ENCODE data around the gene FGFR2. TPM values are rescaled to one million over a fixed set of nuclear protein-coding genes. Genes with fewer than 3 reads are reported as not detected.
A peak's percentile ranks its signal among the peaks of the same experiment; 100 is the strongest.

FGFR2 gene
- total RNA-seq, 5 donors from 2014 or later (not counting 1 experiment from before 2014, with no cell fraction given) = 0.49 to 1.8 (median 0.70) TPM

- Histone ChIP-seq H3K4me3 (ENCODE audit: control insufficient read depth in 1 of 2, extremely low read depth in 1 of 2, low read length in 1 of 2) (no peak overlapping the region), H3K36me3 (ENCODE audit: control insufficient read depth in 2 of 2, extremely low read depth in 1 of 2, insufficient read depth in 1 of 2, low read length in 1 of 2) (no peaks in the 10 kb centered on the region), H3K4me1 (ENCODE audit: control insufficient read depth in 1 of 2, extremely low read depth in 1 of 2, insufficient read depth in 2 of 2, low read length in 2 of 2) (peaks cover 0 to 6% of the 10 kb centered on the region in 2 experiments), H3K9me3 (no peaks in the 10 kb centered on the region), H3K27me3 (replicated peaks in 1 of 2; ENCODE audit: control insufficient read depth in 2 of 2, extremely low read depth in 1 of 2, insufficient read depth in 2 of 2, low read length in 1 of 2) (peaks cover 12 to 51% of the 10 kb centered on the region in 2 experiments), H3K27ac (ENCODE audit: low read length) (no peak overlapping the region)
- ChIA-PET CTCF (no interaction called here), POLR2A (no interaction called here)
- 6% methylated on average over 46 of the region's 54 CpGs for WGBS (ENCODE audit: insufficient coverage)
- no peak for DNase-seq
- peaks cover 0 to 3% (median 0%) of the 10 kb centered on the region in 3 donors for H3K9me3 Mint-ChIP-seq
- peak overlapping the region; percentile 13 to 72 (median 29) for H3K4me3 Mint-ChIP-seq
- no peaks in the 10 kb centered on the region for H3K36me3 Mint-ChIP-seq
- H3K27ac Mint-ChIP-seq = no peak overlapping the region
- peaks cover 5 to 12% (median 8%) of the 10 kb centered on the region in 3 donors for H3K4me1 Mint-ChIP-seq
- ATAC-seq (replicated peaks in 1 of 4) = no peak
- H3K27me3 Mint-ChIP-seq = peaks cover 50 to 56% of the 10 kb centered on the region in 2 donors
These were observed 1.3 kb downstream of the FGFR2 start for GRCh38 chr10:121596689-121597503.

- no peaks in the 10 kb centered on the region for H3K9me3 ChIP-seq
- Mint-ChIP-seq H3K36me3 (no peaks in the 10 kb centered on the region), H3K4me3 (peak overlapping the region in 1 of 3 donors; percentile 72), H3K4me1 (peaks cover 5 to 12% (median 8%) of the 10 kb centered on the region in 3 donors), H3K27me3 (peaks cover 48 to 50% of the 10 kb centered on the region in 2 donors), H3K9me3 (peaks cover 0 to 3% (median 0%) of the 10 kb centered on the region in 3 donors), H3K27ac (no peak overlapping the region)
- peaks cover 8 to 45% of the 10 kb centered on the region in 2 experiments for H3K27me3 ChIP-seq (replicated peaks in 1 of 2; ENCODE audit: control insufficient read depth in 2 of 2, extremely low read depth in 1 of 2, insufficient read depth in 2 of 2, low read length in 1 of 2)
- H3K4me1 ChIP-seq (ENCODE audit: control insufficient read depth in 1 of 2, extremely low read depth in 1 of 2, insufficient read depth in 2 of 2, low read length in 2 of 2) = peaks cover 0 to 6% of the 10 kb centered on the region in 2 experiments
- ChIA-PET POLR2A (no interaction called here), CTCF (no interaction called here)
- no peak overlapping the region for H3K4me3 ChIP-seq (ENCODE audit: control insufficient read depth in 1 of 2, extremely low read depth in 1 of 2, low read length in 1 of 2)
- no peaks in the 10 kb centered on the region for H3K36me3 ChIP-seq (ENCODE audit: control insufficient read depth in 2 of 2, extremely low read depth in 1 of 2, insufficient read depth in 1 of 2, low read length in 1 of 2)
- ATAC-seq (replicated peaks in 1 of 4) (no peak), DNase-seq (no peak)
- H3K27ac ChIP-seq (ENCODE audit: low read length) = no peak overlapping the region
- WGBS (ENCODE audit: insufficient coverage) = 36% methylated on average over 22 of the region's 28 CpGs
These were observed 2.2 kb downstream of the FGFR2 start for GRCh38 chr10:121595806-121596688.

- Mint-ChIP-seq H3K4me1 (peaks cover 5 to 12% (median 8%) of the 10 kb centered on the region in 3 donors), H3K4me3 (no peak overlapping the region), H3K27ac (no peak overlapping the region), H3K36me3 (no peaks in the 10 kb centered on the region), H3K27me3 (peaks cover 42 to 46% of the 10 kb centered on the region in 2 donors), H3K9me3 (peaks cover 0 to 3% (median 0%) of the 10 kb centered on the region in 3 donors)
- no peak overlapping the region for H3K27ac ChIP-seq (ENCODE audit: low read length)
- H3K9me3 ChIP-seq = no peaks in the 10 kb centered on the region
- DNase-seq (no peak), ATAC-seq (replicated peaks in 1 of 4) (no peak)
- WGBS (ENCODE audit: insufficient coverage) = 59% methylated on average over 4 of the region's 11 CpGs
- POLR2A ChIA-PET = no interaction called here
- H3K4me1 ChIP-seq (ENCODE audit: control insufficient read depth in 1 of 2, extremely low read depth in 1 of 2, insufficient read depth in 2 of 2, low read length in 2 of 2) = peaks cover 0 to 6% of the 10 kb centered on the region in 2 experiments
- peaks cover 8 to 45% of the 10 kb centered on the region in 2 experiments for H3K27me3 ChIP-seq (replicated peaks in 1 of 2; ENCODE audit: control insufficient read depth in 2 of 2, extremely low read depth in 1 of 2, insufficient read depth in 2 of 2, low read length in 1 of 2)
- H3K4me3 ChIP-seq (ENCODE audit: control insufficient read depth in 1 of 2, extremely low read depth in 1 of 2, low read length in 1 of 2) = no peak overlapping the region
- no peaks in the 10 kb centered on the region for H3K36me3 ChIP-seq (ENCODE audit: control insufficient read depth in 2 of 2, extremely low read depth in 1 of 2, insufficient read depth in 1 of 2, low read length in 1 of 2)
- CTCF ChIA-PET = no interaction called here
These were observed 2.9 kb downstream of the FGFR2 start for GRCh38 chr10:121595351-121595805.

- H3K9me3 Mint-ChIP-seq = peaks cover 0 to 3% (median 0%) of the 10 kb centered on the region in 3 donors
- no peak overlapping the region for H3K27ac Mint-ChIP-seq
- Histone ChIP-seq H3K9me3 (no peaks in the 10 kb centered on the region), H3K4me3 (ENCODE audit: control insufficient read depth in 1 of 2, extremely low read depth in 1 of 2, low read length in 1 of 2) (no peak overlapping the region), H3K27me3 (replicated peaks in 1 of 2; ENCODE audit: control insufficient read depth in 2 of 2, extremely low read depth in 1 of 2, insufficient read depth in 2 of 2, low read length in 1 of 2) (peaks cover 8 to 43% of the 10 kb centered on the region in 2 experiments), H3K4me1 (ENCODE audit: control insufficient read depth in 1 of 2, extremely low read depth in 1 of 2, insufficient read depth in 2 of 2, low read length in 2 of 2) (peaks cover 0 to 6% of the 10 kb centered on the region in 2 experiments), H3K36me3 (ENCODE audit: control insufficient read depth in 2 of 2, extremely low read depth in 1 of 2, insufficient read depth in 1 of 2, low read length in 1 of 2) (no peaks in the 10 kb centered on the region), H3K27ac (ENCODE audit: low read length) (no peak overlapping the region)
- DNase-seq = no peak
- WGBS (ENCODE audit: insufficient coverage) = 96% methylated on average over 4 of the region's 5 CpGs
- peaks cover 42% of the 10 kb centered on the region in 2 donors for H3K27me3 Mint-ChIP-seq
- no peak overlapping the region for H3K4me3 Mint-ChIP-seq
- ChIA-PET POLR2A (no interaction called here), CTCF (no interaction called here)
- H3K4me1 Mint-ChIP-seq = peaks cover 5 to 12% (median 8%) of the 10 kb centered on the region in 3 donors
- no peak for ATAC-seq (replicated peaks in 1 of 4)
- H3K36me3 Mint-ChIP-seq = no peaks in the 10 kb centered on the region
These were observed 3.5 kb downstream of the FGFR2 start for GRCh38 chr10:121594623-121595350.

GRCh38 chr10:121594076-121594475 lies 4.2 kb downstream of the FGFR2 start:
- ATAC-seq (replicated peaks in 1 of 4) (no peak), DNase-seq (no peak)
- Mint-ChIP-seq H3K4me1 (peaks cover 5 to 9% (median 8%) of the 10 kb centered on the region in 3 donors), H3K27ac (no peak overlapping the region), H3K27me3 (peaks cover 35 to 38% of the 10 kb centered on the region in 2 donors), H3K4me3 (no peak overlapping the region), H3K9me3 (peaks cover 0 to 3% (median 0%) of the 10 kb centered on the region in 3 donors), H3K36me3 (no peaks in the 10 kb centered on the region)
- CTCF ChIA-PET = no interaction called here
- Histone ChIP-seq H3K4me3 (ENCODE audit: control insufficient read depth in 1 of 2, extremely low read depth in 1 of 2, low read length in 1 of 2) (no peak overlapping the region), H3K9me3 (no peaks in the 10 kb centered on the region), H3K27me3 (replicated peaks in 1 of 2; ENCODE audit: control insufficient read depth in 2 of 2, extremely low read depth in 1 of 2, insufficient read depth in 2 of 2, low read length in 1 of 2) (peaks cover 4 to 42% of the 10 kb centered on the region in 2 experiments), H3K4me1 (ENCODE audit: control insufficient read depth in 1 of 2, extremely low read depth in 1 of 2, insufficient read depth in 2 of 2, low read length in 2 of 2) (peaks cover 0 to 6% of the 10 kb centered on the region in 2 experiments), H3K27ac (ENCODE audit: low read length) (no peak overlapping the region), H3K36me3 (ENCODE audit: control insufficient read depth in 2 of 2, extremely low read depth in 1 of 2, insufficient read depth in 1 of 2, low read length in 1 of 2) (no peaks in the 10 kb centered on the region)
- 78% methylated on average over 5 of the region's 8 CpGs for WGBS (ENCODE audit: insufficient coverage)
- POLR2A ChIA-PET = no interaction called here
